Subcutaneous adipose tissue (tissue), 4 donors: ENCODE results near the gene ITSN1. TPM values are rescaled to one million over a fixed set of nuclear protein-coding genes. Genes with fewer than 3 reads are reported as not detected.

Experiments used
- total RNA-seq, 4 donors: library from RNA; depleted of rRNA; stranded (reverse); fragments of >200 nt; gene quantifications; one replicate each; pipeline ENCODE4 v1.1.0, GENCODE V29; 2016
- TF ChIP-seq, protein P1 (sequence below): fragments of 450-650 bp; IDR thresholded peaks from one replicate; pipeline ENCODE4 v1.5.1; 2016; ENCODE audit warnings: low read depth, mild to moderate bottlenecking, control low read depth, antibody characterized with exemption, moderate library complexity

Gene ITSN1
- total RNA-seq, 4 donors from 2014 or later = 110 to 241 (median 116) TPM

GRCh38 chr21:33808715-33809367 lies 166.5 kb downstream of the ITSN1 start:
- TF ChIP-seq, protein P1, sequence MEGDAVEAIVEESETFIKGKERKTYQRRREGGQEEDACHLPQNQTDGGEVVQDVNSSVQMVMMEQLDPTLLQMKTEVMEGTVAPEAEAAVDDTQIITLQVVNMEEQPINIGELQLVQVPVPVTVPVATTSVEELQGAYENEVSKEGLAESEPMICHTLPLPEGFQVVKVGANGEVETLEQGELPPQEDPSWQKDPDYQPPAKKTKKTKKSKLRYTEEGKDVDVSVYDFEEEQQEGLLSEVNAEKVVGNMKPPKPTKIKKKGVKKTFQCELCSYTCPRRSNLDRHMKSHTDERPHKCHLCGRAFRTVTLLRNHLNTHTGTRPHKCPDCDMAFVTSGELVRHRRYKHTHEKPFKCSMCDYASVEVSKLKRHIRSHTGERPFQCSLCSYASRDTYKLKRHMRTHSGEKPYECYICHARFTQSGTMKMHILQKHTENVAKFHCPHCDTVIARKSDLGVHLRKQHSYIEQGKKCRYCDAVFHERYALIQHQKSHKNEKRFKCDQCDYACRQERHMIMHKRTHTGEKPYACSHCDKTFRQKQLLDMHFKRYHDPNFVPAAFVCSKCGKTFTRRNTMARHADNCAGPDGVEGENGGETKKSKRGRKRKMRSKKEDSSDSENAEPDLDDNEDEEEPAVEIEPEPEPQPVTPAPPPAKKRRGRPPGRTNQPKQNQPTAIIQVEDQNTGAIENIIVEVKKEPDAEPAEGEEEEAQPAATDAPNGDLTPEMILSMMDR = no peak

- TF ChIP-seq, protein P1 = no peak
Observed at GRCh38 chr21:33810766-33811165, 168.5 kb downstream of the ITSN1 start.

GRCh38 chr21:33811167-33812010 lies 169.1 kb downstream of the ITSN1 start:
- TF ChIP-seq, protein P1 = no peak

DNA sequence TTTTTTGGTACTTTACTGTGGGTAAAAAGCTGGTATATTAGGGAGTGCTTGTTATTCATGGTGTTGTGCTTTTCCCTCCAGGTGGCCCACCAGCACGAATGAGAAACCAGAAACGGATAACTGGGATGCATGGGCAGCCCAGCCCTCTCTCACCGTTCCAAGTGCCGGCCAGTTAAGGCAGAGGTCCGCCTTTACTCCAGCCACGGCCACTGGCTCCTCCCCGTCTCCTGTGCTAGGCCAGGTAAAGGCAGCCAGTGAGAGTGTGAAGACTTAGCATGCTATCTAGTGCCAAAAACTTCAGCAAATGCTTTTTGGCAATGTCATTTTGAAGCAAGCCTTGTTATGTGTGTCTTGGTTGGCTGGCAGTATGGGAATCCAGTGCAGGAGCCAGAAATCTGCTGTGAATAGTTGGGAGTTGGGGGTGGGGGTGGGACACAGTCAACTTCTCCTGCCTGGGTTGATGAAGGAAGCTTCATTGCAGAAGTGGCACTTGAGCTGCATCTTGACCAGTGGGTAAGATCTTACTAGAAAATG lies 171.6 kb downstream of the ITSN1 start:
- TF ChIP-seq, protein P1 = no peak

GRCh38 chr21:33815143-33815707 lies 172.9 kb downstream of the ITSN1 start:
- TF ChIP-seq, protein P1 = no peak

DNA sequence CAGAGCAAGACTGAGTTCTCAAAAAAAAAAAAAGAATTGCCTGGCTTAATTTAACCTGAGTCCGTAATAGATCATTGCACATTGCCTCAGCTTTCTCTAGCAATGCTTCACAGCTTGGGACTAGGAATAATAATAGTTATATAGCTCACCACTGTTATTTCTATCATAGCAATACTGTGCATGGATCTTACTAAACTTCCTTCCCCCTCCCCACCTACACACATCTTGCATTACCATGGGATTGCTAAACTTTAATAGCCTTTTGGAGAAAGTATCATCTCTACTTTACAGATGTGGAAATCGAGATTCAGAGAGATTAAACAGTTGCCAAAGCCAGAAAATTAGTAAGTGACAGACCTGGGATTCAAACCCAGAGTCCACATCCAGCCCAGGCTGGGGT lies 173.9 kb downstream of the ITSN1 start:
- TF ChIP-seq, protein P1 = no peak

- TF ChIP-seq, protein P1 = no peak
Observed at GRCh38 chr21:33817138-33817537, 174.8 kb downstream of the ITSN1 start.
